Erythroblast (primary cell): Measurements from ENCODE around the gene SLC35F1.

ENCODE experiments used
- GATA1 ChIP-seq: IDR thresholded peaks from 2 replicates; pipeline ENCODE4 v1.6.1; 2011; ENCODE audit warnings: low read depth, mild to moderate bottlenecking, control low read depth, low read length, moderate library complexity
- POLR2A ChIP-seq: IDR thresholded peaks from 2 replicates; pipeline ENCODE4 v1.6.1; 2011; ENCODE audit warnings: mild to moderate bottlenecking, low read length

GRCh38 chr6:117971637-117972036, 64.6 kb downstream of the SLC35F1 start:
- TF ChIP-seq POLR2A (no peak), GATA1 (no peak)
